Left ventricle myocardium superior (tissue), 1 donor: Measurements from ENCODE around the gene RASGEF1C. TPM values are rescaled to one million over a fixed set of nuclear protein-coding genes. Genes with fewer than 3 reads are reported as not detected.
A peak's percentile ranks its signal among the peaks of the same experiment; 100 is the strongest.

Experiments
- ATAC-seq: fragments of 200-7000 bp; cut with Tn5 transposase; one replicate; pipeline ENCODE4 v1.9.1; 2020; ENCODE audit warnings: mild to moderate bottlenecking, moderate library complexity
- DNase-seq: peaks from one replicate; pipeline ENCODE4 v3.0.0-alpha.2; 2020
- intact Hi-C: fragments of 100-400 bp; cut with micrococcal nuclease; formaldehyde crosslinking; loops from one replicate; pipeline ENCODE4 v1.11.0; 2022
- total RNA-seq: library from RNA; stranded (reverse); fragmentation: NEBNext Ultra II Directional; extraction: Animal tissue kit (Norgen Biotek cat#: 25700); gene quantifications from one replicate; pipeline ENCODE4 v1.2.1, GENCODE V29; 2021
- donor health status: DM: no; HTN: yes; CAD: no; lungs with severe emphysema.

Gene RASGEF1C
- total RNA-seq, 1 donor from 2014 or later, result 0.40 TPM

DNA sequence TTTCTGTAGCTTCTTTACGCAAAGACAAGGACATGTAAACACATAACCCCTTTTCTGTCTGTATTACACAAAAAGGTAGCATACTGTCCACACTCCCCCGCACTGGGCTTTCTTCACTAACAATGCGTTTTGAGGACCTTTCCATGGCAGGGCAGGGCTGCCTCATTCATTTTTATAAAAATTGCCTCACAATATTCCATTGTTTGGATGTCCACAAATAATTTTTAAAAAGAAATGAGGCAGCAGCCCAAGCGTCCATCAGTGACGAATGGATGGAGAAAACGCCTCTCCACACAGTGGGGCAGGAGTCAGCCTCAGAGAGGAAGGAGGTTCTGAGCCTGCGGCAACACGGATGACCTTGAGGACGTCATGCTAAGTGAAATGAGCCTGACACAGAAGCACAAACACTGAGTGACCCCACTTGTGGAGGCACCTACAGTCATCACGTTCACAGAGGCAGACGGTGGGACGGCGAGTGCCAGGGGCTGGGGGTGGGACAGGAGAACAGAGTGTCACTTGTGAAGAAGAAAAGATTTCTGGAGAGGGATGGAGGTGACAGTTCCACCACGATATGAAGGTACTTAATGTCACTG lies 67.8 kb downstream of the RASGEF1C start:
- intact Hi-C loops, result no loop called here
- DNase-seq, result no peak
- ATAC-seq, result no peak

DNA sequence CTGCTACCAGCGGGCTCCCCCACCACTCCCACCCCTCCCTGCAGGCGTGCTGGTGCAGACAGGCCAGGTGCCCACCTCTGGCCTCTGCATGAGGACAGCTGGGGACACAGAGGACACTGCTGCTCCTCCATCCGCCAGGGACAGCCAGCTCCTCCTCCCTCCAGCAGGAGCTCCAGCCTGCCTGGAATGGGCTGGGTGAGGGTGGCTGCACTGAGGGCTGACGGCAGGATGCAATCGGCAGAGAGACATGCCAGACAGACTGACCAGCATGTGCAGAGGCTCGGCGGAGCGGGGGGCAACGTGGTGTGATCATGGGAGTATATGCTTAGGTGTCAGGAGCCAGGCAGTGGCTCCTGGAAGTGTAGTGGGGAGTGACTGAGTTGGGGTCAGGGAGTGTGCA lies 68.4 kb downstream of the RASGEF1C start:
- no peak for ATAC-seq
- no peak for DNase-seq
- intact Hi-C loops, result no loop called here

DNA sequence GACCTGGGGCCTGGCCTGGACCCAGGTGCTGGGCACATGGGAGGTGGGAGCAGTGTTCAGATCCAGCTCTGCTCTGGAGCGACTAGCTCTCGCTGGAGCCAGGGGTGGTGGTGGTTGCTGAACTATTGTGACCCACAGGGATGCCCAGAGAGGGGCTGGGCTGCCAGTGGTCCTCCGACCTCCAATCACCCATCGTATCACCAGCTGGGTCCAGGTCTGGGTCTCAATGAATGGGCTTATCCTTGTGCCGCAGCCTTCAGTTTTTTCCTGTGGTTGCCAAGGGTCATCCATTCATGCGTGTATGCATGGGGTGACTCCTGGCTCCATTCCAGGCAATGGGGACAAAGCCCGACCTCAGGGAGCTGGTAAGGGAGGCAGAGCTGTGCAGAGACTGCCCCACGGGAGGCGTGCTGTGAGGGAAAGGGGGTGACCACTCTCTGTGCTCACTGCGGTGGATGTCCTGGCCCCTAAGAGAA lies 68.9 kb downstream of the RASGEF1C start:
- intact Hi-C loops, result no loop called here
- ATAC-seq (no peak), DNase-seq (no peak)

DNA sequence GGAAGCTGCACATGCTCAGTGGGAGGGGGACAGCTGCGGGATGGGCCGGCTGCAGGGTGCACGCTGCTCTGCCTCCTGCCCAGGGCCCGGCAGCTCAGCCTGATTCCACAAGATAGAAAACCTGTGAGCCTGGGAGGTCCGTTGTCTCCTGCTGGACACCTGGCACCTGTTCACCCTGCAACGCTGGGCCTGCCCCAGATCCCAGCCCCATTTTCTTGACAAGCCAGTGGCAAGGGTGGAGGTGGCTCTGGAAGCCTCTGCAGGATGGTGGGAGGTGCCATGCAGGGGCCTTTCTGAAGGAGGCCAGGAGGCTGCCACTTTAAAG lies 69.3 kb downstream of the RASGEF1C start:
- no peak for ATAC-seq
- intact Hi-C loops, result no loop called here
- DNase-seq, result no peak

DNA sequence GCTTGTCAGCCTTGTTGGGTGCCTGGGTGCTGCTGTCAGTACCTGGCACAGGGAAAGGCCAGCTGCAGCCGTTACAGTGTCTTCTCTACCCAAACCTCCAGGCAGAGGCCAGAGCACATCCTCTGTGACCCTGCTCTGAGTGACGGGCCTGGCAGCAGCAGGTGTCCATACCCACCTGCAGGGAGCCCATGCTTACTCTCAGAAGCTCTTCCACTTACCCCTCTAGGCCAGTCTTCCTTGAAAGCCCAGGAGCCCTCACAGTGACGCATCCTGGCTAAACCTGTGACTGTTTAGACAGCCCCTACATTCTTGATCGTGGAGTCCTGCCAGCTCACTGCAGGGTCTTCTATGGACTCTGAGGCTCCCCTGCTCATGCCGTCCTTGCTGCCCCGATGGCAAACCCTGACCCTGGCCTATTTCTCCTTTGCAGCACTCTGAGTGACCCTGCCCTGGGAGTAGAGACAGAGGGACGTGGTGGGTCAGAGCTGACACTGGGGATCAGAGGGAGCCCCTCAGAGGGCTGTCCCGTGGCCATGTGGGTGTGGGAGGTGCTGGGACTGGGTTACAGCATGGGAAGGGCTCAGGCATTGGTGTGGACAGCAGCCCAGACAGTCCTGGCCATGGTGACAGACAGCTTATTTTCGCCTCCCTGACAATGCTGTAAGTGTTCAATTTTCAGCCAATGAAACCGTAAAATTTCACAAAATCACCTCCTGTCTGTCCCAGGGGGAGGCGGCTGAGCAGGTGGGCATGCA lies 69.9 kb downstream of the RASGEF1C start:
- DNase-seq, result no peak
- no peak for ATAC-seq
- intact Hi-C loops, result no loop called here

DNA sequence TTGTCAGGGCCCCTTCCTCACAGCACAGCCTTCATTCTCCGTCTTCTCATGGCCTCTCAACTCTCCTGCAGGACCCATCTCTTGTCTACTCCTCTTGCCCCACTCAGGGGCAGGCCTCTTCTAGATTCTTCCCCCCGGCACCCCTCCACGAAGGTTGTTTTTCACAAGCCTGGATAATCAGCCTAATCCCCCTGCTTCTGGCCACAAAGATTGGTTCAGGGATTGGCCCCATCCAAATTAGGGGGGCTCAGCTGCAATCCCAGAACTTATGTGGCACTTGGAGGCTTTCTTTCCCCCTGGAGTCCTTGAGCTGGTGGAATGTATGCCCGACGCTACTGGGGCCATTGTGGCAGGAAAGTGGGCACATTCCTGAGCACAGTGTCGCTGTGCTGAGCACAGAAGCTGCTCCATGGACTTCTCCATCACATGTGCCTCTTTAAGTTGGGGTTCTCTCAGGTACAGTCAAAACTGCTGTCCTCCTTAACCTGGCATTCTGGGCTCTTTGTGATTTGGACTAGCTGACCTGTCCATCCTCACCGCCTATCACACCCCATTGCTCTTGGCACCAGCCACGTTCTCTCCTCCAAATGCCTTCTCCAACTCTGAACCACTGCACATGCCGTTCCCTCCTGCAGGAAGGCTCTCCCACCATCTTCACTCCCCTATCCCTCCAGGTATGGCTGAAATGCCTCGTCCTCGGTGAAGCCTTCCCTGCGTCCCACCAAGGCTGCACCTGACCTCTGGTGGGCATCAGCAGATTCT lies 70.6 kb downstream of the RASGEF1C start:
- intact Hi-C loops, result no loop called here
- DNase-seq (no peak), ATAC-seq (no peak)

DNA sequence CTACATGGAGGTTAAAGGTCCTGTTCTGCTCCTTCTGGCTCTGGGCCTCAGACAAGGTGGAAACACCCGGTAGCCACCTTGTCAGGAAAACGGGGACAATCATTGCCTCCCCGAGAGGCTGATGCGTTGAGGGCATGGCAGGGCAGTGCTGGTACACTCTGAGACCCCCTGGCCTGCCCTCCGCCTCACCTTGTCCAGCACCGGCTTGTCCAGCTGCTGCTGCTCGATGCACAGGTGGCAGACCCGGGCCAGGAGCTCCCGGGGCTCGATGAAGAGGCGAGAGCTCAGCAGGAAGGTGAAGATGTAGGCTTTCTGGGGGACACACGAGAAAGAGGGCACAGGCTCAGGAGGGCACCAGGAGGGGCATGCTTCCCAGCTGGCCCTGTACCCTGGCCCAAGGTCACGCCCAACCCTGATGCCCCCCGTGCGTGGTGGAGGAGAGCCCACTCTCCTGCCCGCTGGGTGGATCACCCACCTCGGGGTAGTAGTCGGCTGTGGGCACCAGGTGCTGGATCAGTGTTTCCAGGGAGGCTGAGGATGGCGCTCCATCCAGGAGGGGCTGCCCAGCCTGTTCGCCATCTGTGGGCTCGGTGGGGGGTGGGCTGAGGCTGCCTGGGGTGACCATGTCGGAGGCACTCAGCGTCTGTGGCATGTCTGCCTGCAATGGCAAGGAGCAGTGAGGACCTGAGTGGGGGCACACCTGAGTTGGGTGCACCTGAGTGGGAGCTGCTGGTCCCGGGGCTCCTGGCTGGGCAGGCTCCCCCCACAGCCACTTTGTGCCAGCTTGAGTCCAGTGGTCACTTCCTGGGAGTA lies 71.4 kb downstream of the RASGEF1C start:
- ATAC-seq (no peak), DNase-seq (peak; percentile 16)
- intact Hi-C loops, result no loop called here

DNA sequence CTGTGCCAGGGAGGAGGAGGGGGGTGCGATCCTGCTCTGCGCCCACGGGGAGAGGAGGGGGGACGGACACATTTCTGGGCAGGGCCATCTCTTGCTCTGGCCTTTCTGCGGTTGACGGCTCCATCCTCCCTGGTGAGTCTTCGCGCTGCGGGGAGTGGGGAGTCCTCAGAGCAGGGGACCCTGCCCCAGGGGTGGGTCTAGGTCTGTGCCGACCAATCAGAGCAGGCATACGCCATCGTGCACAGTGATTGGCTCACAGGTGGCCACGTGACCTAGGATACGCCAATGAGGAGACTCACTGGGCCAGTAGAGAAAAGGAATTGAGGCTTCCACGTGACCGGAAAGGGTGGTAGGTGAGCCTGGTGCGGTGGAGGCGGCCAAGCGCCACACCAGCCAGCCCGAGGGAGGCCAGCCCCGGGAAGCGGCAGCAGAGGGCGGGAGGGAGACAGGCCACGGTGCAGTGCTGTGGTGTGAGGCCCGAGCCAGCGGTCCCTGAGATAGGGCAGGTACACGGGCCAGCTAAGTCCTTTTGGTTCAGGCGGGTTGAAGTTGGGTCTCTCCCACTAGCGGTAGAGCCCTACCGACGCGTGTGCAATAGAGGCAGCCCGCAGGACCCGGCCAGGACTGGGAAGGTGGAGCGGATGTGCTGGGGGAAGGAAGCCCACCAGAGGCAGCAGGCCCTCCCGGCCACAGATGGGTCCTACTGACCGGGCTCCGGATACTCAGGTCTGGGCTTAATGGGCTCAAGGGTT lies 72.2 kb downstream of the RASGEF1C start:
- ATAC-seq, result no peak
- DNase-seq, result peak; percentile 20
- intact Hi-C loops, result no loop called here

DNA sequence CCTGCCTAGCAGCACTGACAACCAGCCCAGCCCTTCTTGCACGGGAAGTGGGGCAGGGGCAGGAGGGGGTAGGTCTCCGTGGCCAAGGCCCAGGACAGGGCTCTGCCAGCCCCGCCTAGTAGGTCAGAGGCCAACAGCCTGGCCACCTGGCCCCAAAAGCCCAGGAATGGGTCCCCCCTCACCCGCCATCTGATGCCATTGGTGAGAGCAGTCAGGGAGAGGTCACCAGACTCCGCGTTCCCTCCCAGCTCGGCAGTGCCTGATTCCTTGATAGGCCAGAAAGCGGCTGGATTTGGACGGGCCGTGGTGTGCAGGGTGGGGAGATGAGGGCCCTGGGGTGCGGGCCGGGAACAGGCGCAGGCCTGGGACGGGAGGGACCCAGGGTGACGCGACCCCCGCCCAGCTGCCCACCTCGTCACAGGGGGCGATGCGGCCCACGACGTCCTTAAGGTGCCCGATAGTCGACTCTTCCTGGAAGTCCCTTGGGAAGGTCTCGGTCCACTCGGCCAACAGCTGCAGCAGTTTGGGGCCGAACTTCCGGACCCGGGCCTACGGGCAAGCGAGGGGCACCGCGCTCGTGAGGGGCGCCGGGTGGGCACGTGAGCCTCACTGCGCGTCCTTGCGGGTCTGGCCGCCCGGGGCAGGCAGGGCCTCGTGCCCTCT lies 72.9 kb downstream of the RASGEF1C start:
- ATAC-seq, result no peak
- intact Hi-C loops, result no loop called here
- peak; percentile 22 for DNase-seq

DNA sequence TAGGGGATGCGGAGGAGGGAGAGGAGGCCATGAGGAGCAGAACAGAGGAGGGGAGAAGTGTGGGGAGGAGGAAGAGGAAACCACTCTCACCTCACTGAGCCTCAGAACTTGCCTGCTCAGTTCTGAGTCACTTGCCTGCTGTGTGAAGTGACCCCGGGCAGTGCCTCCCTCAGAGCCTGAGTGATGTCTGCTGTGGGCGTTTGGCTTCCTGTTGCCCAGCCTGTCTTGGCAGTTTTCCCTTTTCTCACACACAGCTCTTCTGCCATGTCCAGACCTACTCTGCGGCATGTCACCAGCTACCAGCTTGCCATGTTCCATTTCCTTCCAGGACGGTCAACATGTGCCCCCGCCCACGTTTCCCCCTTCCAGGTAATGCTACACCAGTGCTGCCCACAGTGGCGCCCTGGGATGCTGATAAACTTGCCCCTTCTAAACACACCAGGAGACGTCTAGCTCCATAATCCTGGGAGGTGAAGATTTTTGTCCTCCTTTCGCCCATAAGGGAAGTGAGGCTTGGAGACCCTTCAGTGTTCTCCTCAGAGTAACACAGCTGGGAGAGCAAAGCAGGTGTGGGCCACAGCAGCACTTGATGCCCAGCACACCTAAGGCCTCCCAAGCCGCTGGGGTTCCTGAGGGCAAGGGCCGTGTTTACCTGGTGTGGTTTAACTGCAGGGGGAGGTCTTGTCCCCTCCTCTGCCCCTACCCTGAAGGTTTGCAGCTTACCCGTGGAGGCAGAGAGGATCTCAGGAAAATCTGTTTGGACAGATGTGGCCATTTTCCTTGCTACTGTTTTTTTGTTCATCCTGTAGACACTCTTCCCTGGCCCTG lies 73.7 kb downstream of the RASGEF1C start:
- peak; percentile 18 for DNase-seq
- intact Hi-C loops, result no loop called here
- ATAC-seq, result no peak

DNA sequence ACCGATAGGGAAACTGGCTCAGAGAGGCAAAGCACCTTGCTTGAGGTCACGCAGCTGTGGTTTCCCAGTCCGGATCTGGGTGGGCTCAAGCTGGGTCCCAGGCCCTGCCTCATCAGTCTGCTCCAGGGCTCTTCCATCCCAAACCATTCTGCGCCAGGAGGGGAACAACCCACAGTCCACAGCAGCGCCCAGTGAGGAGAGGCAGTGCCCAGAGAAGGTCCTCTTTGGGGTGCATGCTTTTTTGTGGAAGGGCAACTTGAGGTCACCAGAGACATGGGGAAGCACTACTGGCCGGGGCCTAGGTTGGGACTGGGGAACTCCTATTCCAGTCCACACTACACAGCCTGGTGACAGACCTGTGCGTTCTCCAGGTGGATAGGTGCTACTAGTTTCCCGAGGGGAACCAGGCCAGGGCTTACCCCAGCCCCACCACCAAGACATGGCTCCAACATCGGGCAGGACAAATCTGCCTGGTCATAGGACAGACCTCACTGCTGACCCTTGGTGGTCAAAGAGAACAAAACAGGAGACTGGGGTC lies 75.0 kb downstream of the RASGEF1C start:
- intact Hi-C loops, result no loop called here
- no peak for ATAC-seq
- peak; percentile 11 for DNase-seq

DNA sequence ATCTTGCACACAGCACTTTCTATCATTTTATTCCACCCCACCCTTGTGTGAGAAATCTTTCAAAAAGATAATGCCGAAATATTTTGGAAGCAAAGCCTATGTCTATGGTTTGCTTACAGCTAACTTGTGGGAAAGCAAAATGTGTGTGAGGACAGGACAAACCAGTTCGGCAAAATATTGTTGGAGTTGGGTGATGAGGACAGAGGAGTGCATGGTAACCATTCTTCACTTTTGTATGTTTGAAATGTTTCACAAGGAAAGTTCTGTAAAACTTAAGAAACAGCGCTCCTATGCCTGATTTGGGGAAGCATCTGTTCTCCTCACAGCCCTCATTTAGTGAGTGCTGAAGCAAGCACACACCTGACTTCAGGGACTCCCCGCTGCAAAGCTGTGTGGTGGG lies 75.5 kb downstream of the RASGEF1C start:
- ATAC-seq, result no peak
- DNase-seq, result no peak
- intact Hi-C loops, result no loop called here

DNA sequence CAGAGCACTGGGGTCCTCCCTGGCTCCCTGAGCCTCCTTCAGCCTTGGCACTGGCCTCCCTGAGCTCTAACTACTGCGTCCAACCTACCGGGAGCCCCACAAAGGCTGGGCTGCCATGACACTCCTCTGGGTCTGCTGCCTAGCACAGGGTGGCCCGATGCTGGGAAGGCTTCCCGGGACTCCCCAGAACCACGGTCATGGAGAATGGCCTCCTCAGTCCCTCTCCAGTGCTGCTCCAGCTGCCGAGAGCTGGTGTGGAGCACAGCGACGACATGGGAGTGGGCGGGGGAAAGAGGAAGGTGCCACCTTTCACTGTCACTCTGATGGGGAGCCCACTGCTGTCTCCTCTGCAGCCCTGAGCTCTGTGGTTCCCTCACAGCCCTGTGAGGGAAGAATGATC lies 76.0 kb downstream of the RASGEF1C start:
- peak; percentile 14 for DNase-seq
- ATAC-seq, result no peak
- intact Hi-C loops, result no loop called here

DNA sequence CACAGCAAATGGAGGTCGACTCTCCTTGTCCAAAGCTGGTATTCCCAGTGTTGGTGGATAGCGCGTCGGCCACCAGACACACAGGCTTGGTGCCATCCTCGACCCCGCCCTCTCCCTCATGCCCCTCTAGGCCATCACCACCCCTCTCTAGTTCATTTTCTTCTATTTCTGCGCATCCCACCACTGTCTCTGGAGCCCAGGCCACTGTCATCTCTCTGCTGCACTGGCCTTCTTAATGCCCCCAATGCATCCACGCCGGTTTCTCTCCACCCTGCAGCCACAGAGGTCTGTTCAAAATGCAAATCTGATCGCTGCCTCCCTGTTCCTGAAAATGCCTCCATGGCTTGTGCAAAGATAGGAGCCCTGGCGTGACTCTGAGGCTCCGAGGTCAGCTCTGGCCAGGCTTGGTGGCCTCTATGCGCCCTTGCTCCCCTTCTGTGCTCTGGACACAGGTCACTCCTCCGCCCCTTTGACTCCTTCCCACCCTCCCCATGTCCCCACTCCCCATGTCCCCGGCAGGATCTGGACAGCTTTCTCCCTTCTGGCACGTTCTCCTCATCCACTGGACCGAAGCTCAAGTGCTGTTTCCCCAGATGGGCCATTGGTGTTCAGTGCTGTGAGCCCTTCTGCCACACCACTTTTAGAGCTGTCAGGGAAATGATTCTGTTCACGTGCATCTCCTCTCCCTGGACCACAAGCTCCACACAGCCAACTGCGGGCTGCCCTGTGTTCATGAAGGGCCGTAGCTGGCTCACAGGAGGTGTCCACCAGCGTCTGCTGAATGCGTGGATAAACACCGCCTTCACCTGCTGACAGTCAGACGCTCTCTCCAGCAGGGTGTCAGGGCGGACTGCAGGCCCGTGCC lies 77.9 kb downstream of the RASGEF1C start:
- ATAC-seq (no peak), DNase-seq (peak; percentile 10)
- intact Hi-C loops, result no loop called here

DNA sequence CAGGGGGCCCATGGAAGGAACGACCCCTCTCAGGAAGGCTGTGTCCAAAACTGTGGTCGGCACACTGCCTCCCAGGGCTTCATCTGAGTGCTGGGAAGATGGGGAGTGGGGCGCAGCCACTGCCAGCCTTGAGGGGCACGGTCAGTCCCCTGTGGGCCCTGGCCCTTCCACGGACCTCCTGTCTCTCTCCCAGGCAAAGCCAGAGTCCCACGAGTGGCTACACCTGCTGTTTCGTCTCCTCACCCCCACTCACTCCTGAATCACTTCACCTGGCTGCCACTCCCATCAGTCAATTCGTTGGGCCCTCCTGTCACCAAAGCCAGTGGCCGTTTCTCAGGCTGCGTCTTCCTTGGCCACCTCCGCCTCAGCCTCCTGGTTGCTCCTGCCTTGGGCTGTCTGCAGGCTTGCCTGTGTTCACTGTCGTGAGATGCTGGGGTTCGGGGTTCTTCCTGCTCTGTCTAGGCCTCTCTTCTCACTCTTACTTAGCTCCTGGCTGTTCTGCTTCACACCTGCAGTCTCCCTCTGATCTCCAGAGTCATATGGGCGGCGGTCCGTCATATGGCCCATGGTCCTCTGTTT lies 78.6 kb downstream of the RASGEF1C start:
- ATAC-seq (no peak), DNase-seq (peak; percentile 11)
- intact Hi-C loops, result no loop called here
